Femur (tissue), 1 donor: Measurements from ENCODE around the gene GABBR2.

Experiments used
- DNase-seq: peaks from one replicate; pipeline ENCODE4 v3.0.0-alpha.2; 2017

The GABBR2 gene

GRCh38 chr9:98625728-98626127 lies 83.0 kb downstream of the GABBR2 start:
- no peak for DNase-seq

- no peak for DNase-seq
Observed at GRCh38 chr9:98619788-98620187, 88.9 kb downstream of the GABBR2 start.

GRCh38 chr9:98615633-98616032 lies 93.1 kb downstream of the GABBR2 start:
- no peak for DNase-seq

- DNase-seq = no peak
Observed at GRCh38 chr9:98614941-98615340, 93.8 kb downstream of the GABBR2 start.

GRCh38 chr9:98612061-98612752 lies 96.5 kb downstream of the GABBR2 start:
- no peak for DNase-seq

GRCh38 chr9:98611319-98611718 lies 97.4 kb downstream of the GABBR2 start:
- DNase-seq = no peak

- no peak for DNase-seq
Observed at GRCh38 chr9:98610711-98611110, 98.0 kb downstream of the GABBR2 start.

- no peak for DNase-seq
Observed at GRCh38 chr9:98610211-98610610, 98.5 kb downstream of the GABBR2 start.

- DNase-seq = no peak
Observed at GRCh38 chr9:98609646-98610045, 99.1 kb downstream of the GABBR2 start.

GRCh38 chr9:98607787-98608186 lies 100.9 kb downstream of the GABBR2 start:
- no peak for DNase-seq

GRCh38 chr9:98607152-98607551 lies 101.6 kb downstream of the GABBR2 start:
- no peak for DNase-seq

GRCh38 chr9:98606730-98607129 lies 102.0 kb downstream of the GABBR2 start:
- no peak for DNase-seq

GRCh38 chr9:98605116-98605515 lies 103.6 kb downstream of the GABBR2 start:
- DNase-seq = no peak

GRCh38 chr9:98603821-98604383 lies 104.8 kb downstream of the GABBR2 start:
- no peak for DNase-seq

- DNase-seq = no peak
Observed at GRCh38 chr9:98602839-98603500, 105.8 kb downstream of the GABBR2 start.

- DNase-seq = no peak
Observed at GRCh38 chr9:98600631-98601030, 108.1 kb downstream of the GABBR2 start.

GRCh38 chr9:98599566-98600216 lies 109.0 kb downstream of the GABBR2 start:
- no peak for DNase-seq

GRCh38 chr9:98598861-98599260 lies 109.9 kb downstream of the GABBR2 start:
- DNase-seq = no peak

GRCh38 chr9:98597236-98597771 lies 111.4 kb downstream of the GABBR2 start:
- no peak for DNase-seq

GRCh38 chr9:98596486-98596885 lies 112.2 kb downstream of the GABBR2 start:
- no peak for DNase-seq

- DNase-seq = no peak
Observed at GRCh38 chr9:98594546-98595160, 114.1 kb downstream of the GABBR2 start.

GRCh38 chr9:98593354-98594253 lies 115.1 kb downstream of the GABBR2 start:
- no peak for DNase-seq
